Gastroesophageal sphincter (tissue), 3 donors: Measurements from ENCODE around the gene SLC23A2.

ENCODE experiments used
- EP300 ChIP-seq: sonication (generic); formaldehyde crosslinking; IDR thresholded peaks from one replicate; pipeline ENCODE4 v1.6.1; 2017; ENCODE audit warnings: antibody characterized with exemption, mild to moderate bottlenecking
- POLR2A ChIP-seq, 2 donors: fragments of 450-650 bp; IDR thresholded peaks; one replicate each; pipeline ENCODE4 v1.6.1; 2017; ENCODE audit warnings: antibody characterized with exemption in 2 of 2, mild to moderate bottlenecking in 2 of 2, moderate library complexity in 1 of 2
- POLR2AphosphoS5 ChIP-seq: sonication (generic); formaldehyde crosslinking; IDR thresholded peaks from one replicate; pipeline ENCODE4 v1.6.1; 2017; ENCODE audit warnings: antibody characterized with exemption
- TF ChIP-seq, protein P1 (sequence below), 4 experiments: fragments of 200-600 bp in 2 of 4; fragments of 450-650 bp in 2 of 4; sonication (generic) in 1 of 4; IDR thresholded peaks; one replicate each; pipeline ENCODE4 v1.5.1; 2017 to 2019; ENCODE audit warnings: antibody characterized with exemption in 4 of 4, mild to moderate bottlenecking in 2 of 4, moderate library complexity in 2 of 4

GRCh38 chr20:5040345-5040744, 39.0 kb upstream of the SLC23A2 start:
- TF ChIP-seq EP300: no peak
- TF ChIP-seq POLR2A (IDR thresholded peaks at IDR 0.05): no peak
- TF ChIP-seq, protein P1, sequence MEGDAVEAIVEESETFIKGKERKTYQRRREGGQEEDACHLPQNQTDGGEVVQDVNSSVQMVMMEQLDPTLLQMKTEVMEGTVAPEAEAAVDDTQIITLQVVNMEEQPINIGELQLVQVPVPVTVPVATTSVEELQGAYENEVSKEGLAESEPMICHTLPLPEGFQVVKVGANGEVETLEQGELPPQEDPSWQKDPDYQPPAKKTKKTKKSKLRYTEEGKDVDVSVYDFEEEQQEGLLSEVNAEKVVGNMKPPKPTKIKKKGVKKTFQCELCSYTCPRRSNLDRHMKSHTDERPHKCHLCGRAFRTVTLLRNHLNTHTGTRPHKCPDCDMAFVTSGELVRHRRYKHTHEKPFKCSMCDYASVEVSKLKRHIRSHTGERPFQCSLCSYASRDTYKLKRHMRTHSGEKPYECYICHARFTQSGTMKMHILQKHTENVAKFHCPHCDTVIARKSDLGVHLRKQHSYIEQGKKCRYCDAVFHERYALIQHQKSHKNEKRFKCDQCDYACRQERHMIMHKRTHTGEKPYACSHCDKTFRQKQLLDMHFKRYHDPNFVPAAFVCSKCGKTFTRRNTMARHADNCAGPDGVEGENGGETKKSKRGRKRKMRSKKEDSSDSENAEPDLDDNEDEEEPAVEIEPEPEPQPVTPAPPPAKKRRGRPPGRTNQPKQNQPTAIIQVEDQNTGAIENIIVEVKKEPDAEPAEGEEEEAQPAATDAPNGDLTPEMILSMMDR (IDR thresholded peaks at IDR 0.05): no peak
- no peak for TF ChIP-seq POLR2AphosphoS5
